Lower leg skin (tissue), 3 donors: Measurements from ENCODE around the gene EVI5L.

ENCODE experiments used
- POLR2A ChIP-seq, 2 donors: fragments of 450-650 bp; IDR thresholded peaks; one replicate each; pipeline ENCODE4 v1.6.1; 2016 to 2017; ENCODE audit warnings: antibody characterized with exemption in 2 of 2, mild to moderate bottlenecking in 1 of 2, moderate library complexity in 1 of 2
- TF ChIP-seq, protein P1 (sequence below), 3 donors: fragments of 450-650 bp; IDR thresholded peaks; one replicate each; pipeline ENCODE4 v1.5.1; 2016; ENCODE audit warnings: antibody characterized with exemption in 3 of 3, mild to moderate bottlenecking in 3 of 3, moderate library complexity in 2 of 3

- TF ChIP-seq POLR2A (IDR thresholded peaks at IDR 0.05): no peak
- TF ChIP-seq, protein P1, sequence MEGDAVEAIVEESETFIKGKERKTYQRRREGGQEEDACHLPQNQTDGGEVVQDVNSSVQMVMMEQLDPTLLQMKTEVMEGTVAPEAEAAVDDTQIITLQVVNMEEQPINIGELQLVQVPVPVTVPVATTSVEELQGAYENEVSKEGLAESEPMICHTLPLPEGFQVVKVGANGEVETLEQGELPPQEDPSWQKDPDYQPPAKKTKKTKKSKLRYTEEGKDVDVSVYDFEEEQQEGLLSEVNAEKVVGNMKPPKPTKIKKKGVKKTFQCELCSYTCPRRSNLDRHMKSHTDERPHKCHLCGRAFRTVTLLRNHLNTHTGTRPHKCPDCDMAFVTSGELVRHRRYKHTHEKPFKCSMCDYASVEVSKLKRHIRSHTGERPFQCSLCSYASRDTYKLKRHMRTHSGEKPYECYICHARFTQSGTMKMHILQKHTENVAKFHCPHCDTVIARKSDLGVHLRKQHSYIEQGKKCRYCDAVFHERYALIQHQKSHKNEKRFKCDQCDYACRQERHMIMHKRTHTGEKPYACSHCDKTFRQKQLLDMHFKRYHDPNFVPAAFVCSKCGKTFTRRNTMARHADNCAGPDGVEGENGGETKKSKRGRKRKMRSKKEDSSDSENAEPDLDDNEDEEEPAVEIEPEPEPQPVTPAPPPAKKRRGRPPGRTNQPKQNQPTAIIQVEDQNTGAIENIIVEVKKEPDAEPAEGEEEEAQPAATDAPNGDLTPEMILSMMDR (IDR thresholded peaks at IDR 0.05): no peak
Observed at GRCh38 chr19:7910321-7911161, 80.5 kb downstream of the EVI5L start.
